ENCODE results near the gene C20orf202. TPM values are rescaled to one million over a fixed set of nuclear protein-coding genes. Genes with fewer than 3 reads are reported as not detected.

Gene C20orf202
- total RNA-seq (under 1 TPM; 0.68 to 0.85 TPM), polyA plus RNA-seq (not detected), total RNA-seq (0 to 0.44 (median 0.06) reads per million in 6 experiments)

DNA sequence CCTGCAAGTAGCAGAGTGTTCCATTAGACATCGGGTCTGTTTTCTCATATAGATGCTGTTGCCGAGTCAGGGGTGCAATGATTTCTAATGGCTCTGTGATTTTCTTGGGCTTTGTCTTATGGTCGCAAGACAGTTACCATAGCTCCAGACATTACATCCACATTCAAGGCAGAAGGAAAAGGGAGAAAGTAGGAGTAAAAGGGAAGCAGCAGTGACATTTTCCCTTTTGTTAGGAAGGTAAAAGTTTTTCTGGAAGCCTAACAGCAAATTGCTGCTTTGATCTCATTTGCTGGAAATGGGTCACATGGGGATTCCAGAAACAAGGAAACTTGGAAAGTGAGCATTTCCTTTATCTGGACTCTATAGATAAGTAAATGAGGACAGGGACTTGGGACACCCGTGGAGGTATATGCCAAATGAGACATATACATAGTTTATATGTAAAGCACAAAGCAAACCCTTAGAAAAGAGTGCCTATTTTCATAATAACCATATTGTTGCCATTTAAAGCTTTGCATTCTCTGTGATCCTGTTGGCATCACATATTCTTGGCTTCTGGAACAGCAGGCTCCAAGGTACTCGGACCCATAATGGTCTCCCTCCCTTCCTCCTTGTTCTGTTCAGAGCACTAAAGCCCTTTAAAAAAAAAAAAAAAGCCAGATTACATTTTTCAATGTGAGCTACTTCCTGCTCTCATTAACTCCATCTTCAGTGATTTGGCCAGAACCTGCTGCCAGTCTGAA is at the start of gene C20orf202:
Gene C20orf202, plus strand, starts transcription at position 693 of the 743 bp plus-strand sequence. CDS start 132 bp downstream, outside the sequence.
- DNase-seq (no peak), ATAC-seq (no peak)
- no peaks in the 10 kb centered on the region for H3K9me3 Mint-ChIP-seq
- H3K27me3 Mint-ChIP-seq, result no peaks in the 10 kb centered on the region
- H3K36me3 Mint-ChIP-seq, result no peaks in the 10 kb centered on the region
- H3K4me1 Mint-ChIP-seq, result peaks cover 3 to 7% (median 7%) of the 10 kb centered on the region in 4 donors
- POLR2A ChIA-PET, result interaction anchor here (0.7 kb wide), 1 partner anchor 349 kb away, joined by 4 read pairs; no protein-coding TSS in a partner anchor
- no peak within 1 kb of the TSS for H3K4me3 Mint-ChIP-seq
- H3K27ac Mint-ChIP-seq, result peak within 1 kb of the TSS in 1 of 10 donors; percentile 25

DNA sequence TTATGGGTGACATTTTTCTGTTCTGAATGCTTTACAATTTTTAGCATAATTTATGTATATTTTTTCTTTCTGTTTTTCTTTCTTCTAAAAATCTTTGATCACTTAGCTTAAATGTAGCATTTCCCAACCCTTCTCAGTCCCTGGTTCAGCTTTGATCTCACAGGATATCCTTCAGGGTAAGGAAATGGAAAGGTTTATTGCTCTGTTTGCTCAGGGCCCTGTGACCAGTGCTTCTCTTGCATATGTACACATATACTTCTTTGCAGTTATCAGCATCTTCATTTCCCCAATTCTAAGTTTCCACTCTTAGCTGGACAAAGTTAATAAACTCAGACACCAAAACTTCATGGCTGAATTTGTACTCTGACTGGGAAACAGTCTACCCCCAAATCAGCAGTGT is 49.0 kb upstream of the C20orf202 start:
- no peak overlapping the region for H3K4me3 Mint-ChIP-seq
- no peaks in the 10 kb centered on the region for H3K27me3 Mint-ChIP-seq
- H3K9me3 Mint-ChIP-seq, result peaks cover 0 to 10% (median 4%) of the 10 kb centered on the region in 9 donors
- no peak overlapping the region for H3K27ac Mint-ChIP-seq
- DNase-seq (no peak), ATAC-seq (no peak)
- H3K4me1 Mint-ChIP-seq, result peaks cover 5 to 16% (median 12%) of the 10 kb centered on the region in 4 donors
- H3K36me3 Mint-ChIP-seq, result peaks cover 10 to 80% (median 55%) of the 10 kb centered on the region in 3 donors
- POLR2A ChIA-PET, result no interaction called here

- H3K4me1 Mint-ChIP-seq, result peaks cover 5 to 16% (median 11%) of the 10 kb centered on the region in 4 donors
- ATAC-seq, result no peak
Observed at GRCh38 chr20:1154691-1155090, 48.6 kb upstream of the C20orf202 start.

DNA sequence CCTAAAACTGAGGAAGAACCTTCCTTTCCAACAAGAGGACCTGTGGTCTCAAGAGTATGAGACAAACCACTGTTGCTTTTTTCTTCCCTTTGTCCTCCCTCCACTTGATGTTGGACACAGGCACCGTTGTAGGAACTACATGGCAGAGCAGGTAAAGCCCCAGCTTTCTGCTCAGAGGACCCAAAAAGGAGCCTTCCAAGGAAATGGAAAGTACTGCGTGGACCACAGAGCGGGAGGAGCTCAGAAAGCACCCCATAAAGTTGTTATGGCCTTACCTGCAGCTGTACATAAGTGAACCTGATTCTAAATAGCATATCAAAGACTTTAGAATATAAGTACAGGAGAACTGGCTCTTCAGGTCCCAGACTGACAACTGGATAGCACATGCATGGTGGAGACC is 47.9 kb upstream of the C20orf202 start:
- peaks cover 5 to 16% (median 11%) of the 10 kb centered on the region in 4 donors for H3K4me1 Mint-ChIP-seq
- H3K9me3 Mint-ChIP-seq, result peaks cover 0 to 10% (median 4%) of the 10 kb centered on the region in 9 donors
- DNase-seq, result no peak
- no peak overlapping the region for H3K27ac Mint-ChIP-seq
- no peaks in the 10 kb centered on the region for H3K27me3 Mint-ChIP-seq
- POLR2A ChIA-PET, result no interaction called here
- peaks cover 10 to 78% (median 57%) of the 10 kb centered on the region in 3 donors for H3K36me3 Mint-ChIP-seq
- H3K4me3 Mint-ChIP-seq, result no peak overlapping the region
- no peak for ATAC-seq

More at GRCh38 chr20:1154691-1155090, 48.6 kb upstream of the C20orf202 start:
- Mint-ChIP-seq H3K36me3 (peaks cover 10 to 78% (median 55%) of the 10 kb centered on the region in 3 donors), H3K9me3 (peaks cover 0 to 10% (median 4%) of the 10 kb centered on the region in 9 donors), H3K27me3 (no peaks in the 10 kb centered on the region), H3K4me3 (no peak overlapping the region), H3K27ac (peak overlapping the region in 1 of 10 donors; percentile 34)
- no peak for DNase-seq
- POLR2A ChIA-PET, result no interaction called here

DNA sequence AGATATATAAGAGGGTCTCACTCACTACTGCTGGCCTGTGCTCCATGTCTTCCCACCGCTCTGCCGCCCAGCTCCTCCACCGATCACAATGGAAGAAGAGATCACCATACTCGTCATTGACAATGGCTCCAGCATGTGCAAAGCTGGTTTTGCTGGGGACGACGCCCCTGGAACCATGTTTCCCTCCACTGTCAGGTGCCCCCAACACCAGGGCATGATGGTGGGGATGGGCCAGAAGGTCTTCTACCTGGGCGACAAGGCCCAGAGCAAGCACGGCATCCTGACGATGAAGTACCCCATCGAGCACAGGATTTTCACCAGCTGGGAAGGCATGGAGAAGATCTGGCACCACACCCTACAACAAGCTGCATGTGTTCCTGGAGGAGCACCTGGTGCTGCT is 42.8 kb upstream of the C20orf202 start:
- H3K4me1 Mint-ChIP-seq, result peaks cover 0 to 11% (median under 1%) of the 10 kb centered on the region in 4 donors
- H3K27ac Mint-ChIP-seq, result peak overlapping the region in 2 of 10 donors; percentile 77 to 82
- H3K27me3 Mint-ChIP-seq, result no peaks in the 10 kb centered on the region
- H3K9me3 Mint-ChIP-seq, result peaks cover 0 to 10% (median 5%) of the 10 kb centered on the region in 9 donors
- DNase-seq, result no peak
- no peak overlapping the region for H3K4me3 Mint-ChIP-seq
- ATAC-seq, result no peak
- POLR2A ChIA-PET, result interaction anchor here (0.9 kb wide), 1 partner anchor 8 kb away, joined by 3 read pairs; no protein-coding TSS in a partner anchor
- H3K36me3 Mint-ChIP-seq, result peaks cover 10 to 75% (median 48%) of the 10 kb centered on the region in 3 donors

DNA sequence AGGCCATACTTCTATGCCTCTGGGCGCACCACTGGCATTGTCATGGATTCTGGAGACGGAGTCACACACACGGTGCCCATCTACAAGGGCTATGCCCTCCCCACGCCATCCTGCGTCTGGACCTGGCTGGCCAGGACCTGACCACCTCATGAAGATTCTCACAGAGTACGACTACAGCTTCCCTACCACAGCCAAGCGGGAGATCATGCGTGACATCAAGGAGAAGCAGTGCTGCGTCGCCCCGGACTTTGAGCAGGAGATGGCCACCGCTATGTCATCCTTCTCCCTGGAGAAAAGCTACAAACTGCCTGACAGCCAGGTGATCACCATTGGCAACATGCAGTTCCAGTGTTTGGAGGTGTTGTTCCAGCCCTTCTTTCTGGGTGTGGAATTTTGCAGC is 42.3 kb upstream of the C20orf202 start:
- ATAC-seq, result no peak
- no peak overlapping the region for H3K4me3 Mint-ChIP-seq
- H3K36me3 Mint-ChIP-seq, result peaks cover 15 to 75% (median 47%) of the 10 kb centered on the region in 3 donors
- peak overlapping the region in 1 of 10 donors; percentile 47 for H3K27ac Mint-ChIP-seq
- H3K27me3 Mint-ChIP-seq, result no peaks in the 10 kb centered on the region
- peaks cover 0 to 11% (median under 1%) of the 10 kb centered on the region in 4 donors for H3K4me1 Mint-ChIP-seq
- peaks cover 0 to 5% (median 2%) of the 10 kb centered on the region in 9 donors for H3K9me3 Mint-ChIP-seq
- POLR2A ChIA-PET, result interaction anchor here (0.9 kb wide), 1 partner anchor 9 kb away, joined by 3 read pairs; no protein-coding TSS in a partner anchor
- DNase-seq, result no peak

GRCh38 chr20:1163105-1163504 is 40.1 kb upstream of the C20orf202 start:
- H3K4me1 Mint-ChIP-seq, result peaks cover 0 to 6% (median under 1%) of the 10 kb centered on the region in 4 donors
- H3K27me3 Mint-ChIP-seq, result no peaks in the 10 kb centered on the region
- H3K36me3 Mint-ChIP-seq, result peaks cover 23 to 78% (median 42%) of the 10 kb centered on the region in 3 donors
- no peak overlapping the region for H3K4me3 Mint-ChIP-seq
- H3K27ac Mint-ChIP-seq, result no peak overlapping the region
- POLR2A ChIA-PET, result no interaction called here
- ATAC-seq (no peak), DNase-seq (no peak)
- H3K9me3 Mint-ChIP-seq, result peaks cover 0 to 2% (median 0%) of the 10 kb centered on the region in 9 donors

DNA sequence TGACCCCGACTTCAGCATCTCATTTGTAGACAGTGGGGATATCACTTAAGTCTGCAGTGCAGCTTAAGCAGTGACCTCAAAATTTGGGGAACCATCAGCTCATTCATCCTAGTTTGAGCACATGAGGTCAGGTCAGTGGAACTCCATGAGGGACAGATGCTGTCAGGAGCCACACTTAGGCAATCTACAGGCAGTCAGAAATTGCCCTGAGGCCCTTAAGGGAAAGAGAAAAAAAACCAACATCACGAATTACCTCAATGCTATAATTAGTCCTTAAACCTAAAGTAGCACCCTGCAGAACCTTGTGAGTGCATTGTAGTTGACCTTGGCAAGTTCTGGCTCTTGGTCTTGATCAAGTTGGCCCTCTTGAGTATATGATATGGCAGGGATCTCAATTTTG is 39.6 kb upstream of the C20orf202 start:
- Mint-ChIP-seq H3K27ac (no peak overlapping the region), H3K36me3 (peaks cover 28 to 80% (median 47%) of the 10 kb centered on the region in 3 donors), H3K4me3 (no peak overlapping the region), H3K4me1 (peaks cover 0 to 8% (median under 1%) of the 10 kb centered on the region in 4 donors), H3K27me3 (no peaks in the 10 kb centered on the region), H3K9me3 (peaks cover 0 to 2% (median 0%) of the 10 kb centered on the region in 9 donors)
- DNase-seq (no peak), ATAC-seq (no peak)
- POLR2A ChIA-PET, result no interaction called here

- DNase-seq (no peak), ATAC-seq (no peak)
- Mint-ChIP-seq H3K27me3 (no peaks in the 10 kb centered on the region), H3K4me3 (no peak overlapping the region), H3K9me3 (peaks cover 0 to 2% (median 0%) of the 10 kb centered on the region in 9 donors), H3K36me3 (peaks cover 28 to 90% (median 53%) of the 10 kb centered on the region in 3 donors), H3K27ac (peak overlapping the region in 2 of 10 donors; percentile 23 to 24), H3K4me1 (peaks cover 0 to 8% (median under 1%) of the 10 kb centered on the region in 4 donors)
- POLR2A ChIA-PET, result no interaction called here
Observed at GRCh38 chr20:1164871-1165270, 38.4 kb upstream of the C20orf202 start.

DNA sequence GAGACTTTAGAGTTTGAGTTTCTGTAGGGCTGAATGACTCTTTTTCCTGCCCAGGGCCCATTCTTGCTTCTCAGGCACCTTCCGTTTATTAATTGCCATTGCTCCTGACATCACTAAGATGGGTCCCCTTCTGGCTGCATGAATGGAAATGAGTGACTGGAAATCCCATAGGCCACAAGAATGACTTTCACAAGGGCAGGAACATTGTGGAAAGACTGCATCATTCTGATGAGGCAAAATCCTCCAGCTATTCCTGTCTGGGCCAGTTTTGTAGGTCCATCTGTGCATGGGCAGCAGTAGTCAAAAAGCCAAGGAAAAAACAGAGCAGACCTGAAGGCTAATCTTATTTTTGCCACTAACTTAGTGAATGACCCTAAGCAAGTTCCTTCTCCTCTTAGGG is 37.7 kb upstream of the C20orf202 start:
- no peak overlapping the region for H3K4me3 Mint-ChIP-seq
- no peaks in the 10 kb centered on the region for H3K27me3 Mint-ChIP-seq
- ATAC-seq, result no peak
- H3K9me3 Mint-ChIP-seq, result peaks cover 0 to 2% (median 0%) of the 10 kb centered on the region in 9 donors
- POLR2A ChIA-PET, result no interaction called here
- no peak for DNase-seq
- peaks cover 0 to 10% (median under 1%) of the 10 kb centered on the region in 4 donors for H3K4me1 Mint-ChIP-seq
- H3K27ac Mint-ChIP-seq, result peak overlapping the region in 2 of 10 donors; percentile 2 to 23
- H3K36me3 Mint-ChIP-seq, result peaks cover 28 to 92% (median 56%) of the 10 kb centered on the region in 3 donors

- Mint-ChIP-seq H3K9me3 (peaks cover 0 to under 1% (median 0%) of the 10 kb centered on the region in 9 donors), H3K4me3 (no peak overlapping the region), H3K27me3 (no peaks in the 10 kb centered on the region), H3K4me1 (peaks cover 0 to 8% (median under 1%) of the 10 kb centered on the region in 4 donors), H3K36me3 (peaks cover 26 to 92% (median 53%) of the 10 kb centered on the region in 3 donors), H3K27ac (no peak overlapping the region)
- ATAC-seq (no peak), DNase-seq (no peak)
- POLR2A ChIA-PET, result no interaction called here
Observed at GRCh38 chr20:1165941-1166340, 37.3 kb upstream of the C20orf202 start.

DNA sequence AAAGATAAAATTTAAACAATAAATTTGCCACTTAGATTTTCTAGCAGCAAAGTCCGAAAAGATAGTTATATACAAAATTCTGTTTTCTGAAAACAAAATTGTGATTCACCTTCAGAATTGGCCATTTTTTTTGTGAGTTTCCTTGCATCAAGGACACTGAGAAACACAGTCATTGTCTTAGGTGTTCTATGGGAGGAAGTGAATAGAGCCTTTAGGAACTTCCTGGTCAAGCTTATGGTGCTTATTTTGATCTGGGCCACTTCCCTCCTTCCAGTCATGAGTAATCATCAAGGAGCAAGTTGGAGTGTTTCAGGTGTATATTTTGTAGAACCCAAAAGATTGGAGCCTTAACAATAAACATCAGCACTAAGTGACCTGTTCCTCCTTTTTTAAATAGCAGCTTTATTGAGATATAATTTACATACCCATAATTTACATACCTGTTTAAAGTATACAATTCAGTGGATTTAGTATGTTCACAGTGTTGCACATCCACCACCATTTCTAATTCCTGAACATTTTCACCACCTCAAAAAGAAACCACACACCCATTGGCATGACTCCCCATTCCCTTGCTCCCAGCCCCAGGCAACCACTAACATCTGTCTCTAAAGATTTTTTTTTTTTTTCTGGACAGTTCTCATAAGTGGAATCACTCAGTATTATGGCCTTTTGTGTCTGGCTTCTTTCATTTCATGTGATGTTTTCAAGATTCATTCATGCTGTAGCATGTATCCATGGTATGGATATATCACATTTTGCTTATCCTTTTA is 36.1 kb upstream of the C20orf202 start:
- Mint-ChIP-seq H3K9me3 (no peaks in the 10 kb centered on the region), H3K27me3 (no peaks in the 10 kb centered on the region), H3K27ac (peak overlapping the region in 2 of 10 donors; percentile 24 to 71), H3K36me3 (peaks cover 24 to 93% (median 53%) of the 10 kb centered on the region in 3 donors), H3K4me1 (peaks cover 0 to 8% (median 0%) of the 10 kb centered on the region in 4 donors), H3K4me3 (no peak overlapping the region)
- DNase-seq (no peak), ATAC-seq (no peak)
- POLR2A ChIA-PET, result no interaction called here
